Measurements from ENCODE around the gene PLCH1. TPM values are rescaled to one million over a fixed set of nuclear protein-coding genes. Genes with fewer than 3 reads are reported as not detected.

The PLCH1 gene

DNA sequence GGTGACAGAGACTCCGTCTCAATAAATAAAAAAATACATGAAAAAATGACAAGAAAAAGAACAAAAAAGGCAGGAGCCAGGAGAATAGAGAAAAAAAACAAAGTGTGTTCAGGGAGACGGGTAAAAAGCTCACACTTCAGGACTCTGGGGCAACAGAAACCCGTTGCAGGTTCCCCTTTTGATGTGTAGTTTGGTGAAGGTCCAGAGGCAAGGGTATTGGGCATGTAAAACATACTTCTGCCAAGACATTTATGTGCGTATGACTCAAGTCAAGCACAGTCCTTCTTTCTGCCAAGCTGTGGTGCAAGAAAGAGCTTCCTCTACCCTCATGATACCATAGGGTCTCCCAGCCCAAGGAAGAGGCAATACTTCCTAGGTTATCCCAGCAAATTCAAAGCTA is 418.0 kb downstream of the PLCH1 start:
- H2BK15ac ChIP-seq (ENCODE audit: low read depth, poor library complexity, severe bottlenecking): no peak overlapping the region
- H3K4me1 ChIP-seq (ENCODE audit: control insufficient read depth, insufficient read depth, low read depth, low read length): no peaks in the 10 kb centered on the region
- H4K91ac ChIP-seq (ENCODE audit: low read length): no peak overlapping the region
- no peaks in the 10 kb centered on the region for H3K79me1 ChIP-seq (replicated peaks; ENCODE audit: low read length, poor library complexity, severe bottlenecking)
- no peak overlapping the region for H3K18ac ChIP-seq (ENCODE audit: low read depth in 1 of 2, low read length in 2 of 2)
- H3K14ac ChIP-seq (ENCODE audit: low read length in 2 of 2): no peak overlapping the region
- no peak overlapping the region for H3K9ac ChIP-seq (ENCODE audit: low read length)
- no peak overlapping the region for H3K4ac ChIP-seq (ENCODE audit: low read depth in 1 of 2, low read length in 2 of 2)
- H2BK12ac ChIP-seq (ENCODE audit: low read length in 2 of 2): no peak overlapping the region
- no peak overlapping the region for H3K4me3 ChIP-seq (ENCODE audit: insufficient read depth in 1 of 2, low read depth in 1 of 2, low read length in 2 of 2)
- DNase-seq: no peak
- no peaks in the 10 kb centered on the region for H3K9me3 ChIP-seq (ENCODE audit: control insufficient read depth, low read length)
- H3K23ac ChIP-seq (ENCODE audit: low read length in 2 of 2): no peak overlapping the region
- no peak overlapping the region for H3K4me2 ChIP-seq (ENCODE audit: low read length, poor library complexity, severe bottlenecking)
- no peak overlapping the region for H2AK5ac ChIP-seq (ENCODE audit: low read length, severe bottlenecking)
- 78% methylated on average over 3 of the region's 4 CpGs for WGBS
- H2BK120ac ChIP-seq (ENCODE audit: low read depth, low read length): no peak overlapping the region
- no peak overlapping the region for H4K8ac ChIP-seq (ENCODE audit: low read length)
- no peaks in the 10 kb centered on the region for H3K36me3 ChIP-seq (ENCODE audit: control insufficient read depth in 1 of 2, insufficient read depth in 2 of 2, low read depth in 1 of 2, low read length in 2 of 2)
- no peak overlapping the region for H3K27ac ChIP-seq (ENCODE audit: low read length, poor library complexity, severe bottlenecking)
- no peak overlapping the region for H2AFZ ChIP-seq (ENCODE audit: low read depth, low read length)
- no peak overlapping the region for H2BK5ac ChIP-seq (ENCODE audit: low read depth, low read length, poor library complexity, severe bottlenecking)
- no peaks in the 10 kb centered on the region for H3K27me3 ChIP-seq (ENCODE audit: control insufficient read depth in 1 of 2, insufficient read depth in 1 of 2, low read length in 2 of 2)

DNA sequence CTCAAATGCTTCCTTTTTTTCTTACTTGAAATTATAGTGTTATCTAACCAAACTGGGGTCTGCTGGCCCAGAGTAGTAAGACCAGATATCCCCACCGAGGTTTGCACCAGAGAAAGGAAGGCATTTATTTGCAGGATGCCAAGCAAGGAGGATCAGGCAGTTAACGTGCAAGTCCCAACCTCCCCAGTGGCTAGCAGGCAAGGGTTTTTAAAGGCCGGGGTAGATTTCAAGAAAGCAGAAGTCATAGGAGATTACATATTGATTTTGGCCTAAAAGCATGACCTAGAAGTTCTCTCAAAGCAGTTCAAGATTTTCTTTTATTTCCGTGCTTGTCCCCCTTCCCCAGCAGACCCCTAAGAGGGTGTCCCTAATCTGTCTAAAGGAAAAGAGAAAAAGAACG is 418.6 kb downstream of the PLCH1 start:
- Histone ChIP-seq H3K4ac (ENCODE audit: low read depth in 1 of 2, low read length in 2 of 2) (no peak overlapping the region), H2BK5ac (ENCODE audit: low read depth, low read length, poor library complexity, severe bottlenecking) (no peak overlapping the region), H3K4me2 (ENCODE audit: low read length, poor library complexity, severe bottlenecking) (no peak overlapping the region), H3K4me1 (ENCODE audit: control insufficient read depth, insufficient read depth, low read depth, low read length) (no peaks in the 10 kb centered on the region), H3K9ac (ENCODE audit: low read length) (no peak overlapping the region), H3K79me1 (replicated peaks; ENCODE audit: low read length, poor library complexity, severe bottlenecking) (no peaks in the 10 kb centered on the region), H2AK5ac (ENCODE audit: low read length, severe bottlenecking) (no peak overlapping the region), H3K4me3 (ENCODE audit: insufficient read depth in 1 of 2, low read depth in 1 of 2, low read length in 2 of 2) (no peak overlapping the region), H2BK15ac (ENCODE audit: low read depth, poor library complexity, severe bottlenecking) (no peak overlapping the region), H3K23ac (ENCODE audit: low read length in 2 of 2) (no peak overlapping the region), H2BK12ac (ENCODE audit: low read length in 2 of 2) (no peak overlapping the region), H2AFZ (ENCODE audit: low read depth, low read length) (no peak overlapping the region), H3K27me3 (ENCODE audit: control insufficient read depth in 1 of 2, insufficient read depth in 1 of 2, low read length in 2 of 2) (no peaks in the 10 kb centered on the region), H4K91ac (ENCODE audit: low read length) (no peak overlapping the region), H3K18ac (ENCODE audit: low read depth in 1 of 2, low read length in 2 of 2) (no peak overlapping the region), H3K27ac (ENCODE audit: low read length, poor library complexity, severe bottlenecking) (no peak overlapping the region), H3K14ac (ENCODE audit: low read length in 2 of 2) (no peak overlapping the region), H2BK120ac (ENCODE audit: low read depth, low read length) (no peak overlapping the region), H3K9me3 (ENCODE audit: control insufficient read depth, low read length) (no peaks in the 10 kb centered on the region), H3K36me3 (ENCODE audit: control insufficient read depth in 1 of 2, insufficient read depth in 2 of 2, low read depth in 1 of 2, low read length in 2 of 2) (no peaks in the 10 kb centered on the region), H4K8ac (ENCODE audit: low read length) (no peak overlapping the region)
- DNase-seq: no peak
- WGBS: 89% methylated on average over 5 of the region's 5 CpGs

Small RNA genes within 50 kb of the gene (small RNA-seq; reads per million reads assigned to genes)
- gene AC108729.3 (ENCODE audit: low read depth) (not detected), gene RN7SL715P (ENCODE audit: low read depth) (not detected)
